CD4-positive, alpha-beta T cell treated with Interleukin-6 for 4 hours (primary cell): Measurements from ENCODE around the gene CPZ.
A peak's percentile ranks its signal among the peaks of the same experiment; 100 is the strongest.

Experiments used
- DNase-seq: peaks from one replicate; pipeline ENCODE4 v3.0.0-alpha.2; 2020; ENCODE audit warnings: mixed read lengths

The CPZ gene

GRCh38 chr4:8596891-8597290 is 4.3 kb downstream of the CPZ start:
- no peak for DNase-seq

- DNase-seq: no peak
These were observed 4.8 kb downstream of the CPZ start for GRCh38 chr4:8597319-8597718.

GRCh38 chr4:8597791-8598190 is 5.2 kb downstream of the CPZ start:
- DNase-seq: no peak

- no peak for DNase-seq
These were observed 6.0 kb downstream of the CPZ start for GRCh38 chr4:8598391-8599090.

- DNase-seq: no peak
These were observed 6.5 kb downstream of the CPZ start for GRCh38 chr4:8599091-8599460.

GRCh38 chr4:8599657-8600056 is 7.1 kb downstream of the CPZ start:
- no peak for DNase-seq

GRCh38 chr4:8600266-8600665 is 7.7 kb downstream of the CPZ start:
- no peak for DNase-seq

GRCh38 chr4:8600686-8601085 is 8.1 kb downstream of the CPZ start:
- no peak for DNase-seq

- no peak for DNase-seq
These were observed 8.5 kb downstream of the CPZ start for GRCh38 chr4:8601086-8601485.

- no peak for DNase-seq
These were observed 9.0 kb downstream of the CPZ start for GRCh38 chr4:8601556-8601955.

GRCh38 chr4:8602686-8603430 is 10.3 kb downstream of the CPZ start:
- DNase-seq: no peak

- no peak for DNase-seq
These were observed 11.4 kb downstream of the CPZ start for GRCh38 chr4:8603931-8604330.

GRCh38 chr4:8605289-8605688 is 12.7 kb downstream of the CPZ start:
- DNase-seq: no peak

- no peak for DNase-seq
These were observed 13.9 kb downstream of the CPZ start for GRCh38 chr4:8606476-8606875.

- no peak for DNase-seq
These were observed 14.4 kb downstream of the CPZ start for GRCh38 chr4:8606966-8607365.

GRCh38 chr4:8607603-8608481 is 15.3 kb downstream of the CPZ start:
- DNase-seq: peak; percentile 19

- no peak for DNase-seq
These were observed 16.3 kb downstream of the CPZ start for GRCh38 chr4:8608714-8609391.

GRCh38 chr4:8609406-8609805 is 16.8 kb downstream of the CPZ start:
- no peak for DNase-seq

- no peak for DNase-seq
These were observed 17.3 kb downstream of the CPZ start for GRCh38 chr4:8609824-8610350.

- no peak for DNase-seq
These were observed 18.5 kb downstream of the CPZ start for GRCh38 chr4:8610858-8611616.

- DNase-seq: no peak
These were observed 20.1 kb downstream of the CPZ start for GRCh38 chr4:8612646-8613045.
